LoVo (cell line): ENCODE results near the gene FXYD5.
"Not testable (repeated sequence)": the region's sequence is repeated elsewhere in the genome, so short reads cannot be mapped to it uniquely, and the experiment has no call there.

Source experiments
- DNase-seq: peaks from one replicate; pipeline ENCODE4 v3.0.0-alpha.2; 2016; ENCODE audit warnings: low spot score

FXYD5 gene

DNA sequence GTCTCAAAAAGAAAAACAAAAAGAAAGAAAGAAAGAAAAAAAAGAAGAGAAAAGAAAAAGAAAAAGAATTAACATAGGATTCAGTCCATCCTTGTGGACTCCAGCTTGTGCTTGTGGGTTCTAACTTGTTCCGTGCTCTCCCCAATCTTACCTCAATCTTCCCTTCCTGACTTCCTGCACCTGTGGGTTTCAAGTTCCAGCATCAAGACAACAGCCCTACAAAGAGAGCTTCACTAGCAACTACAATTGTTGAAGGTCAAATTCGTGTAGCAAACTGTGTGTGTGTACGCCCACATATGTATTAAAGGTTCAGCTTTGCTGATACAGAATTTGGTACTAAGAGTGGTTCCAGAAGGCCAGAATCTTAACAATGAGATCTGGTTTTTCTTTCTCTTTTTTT lies 25.3 kb downstream of the FXYD5 start:
- DNase-seq = no peak

GRCh38 chr19:35181387-35181786 lies 26.9 kb downstream of the FXYD5 start:
- no peak for DNase-seq

DNA sequence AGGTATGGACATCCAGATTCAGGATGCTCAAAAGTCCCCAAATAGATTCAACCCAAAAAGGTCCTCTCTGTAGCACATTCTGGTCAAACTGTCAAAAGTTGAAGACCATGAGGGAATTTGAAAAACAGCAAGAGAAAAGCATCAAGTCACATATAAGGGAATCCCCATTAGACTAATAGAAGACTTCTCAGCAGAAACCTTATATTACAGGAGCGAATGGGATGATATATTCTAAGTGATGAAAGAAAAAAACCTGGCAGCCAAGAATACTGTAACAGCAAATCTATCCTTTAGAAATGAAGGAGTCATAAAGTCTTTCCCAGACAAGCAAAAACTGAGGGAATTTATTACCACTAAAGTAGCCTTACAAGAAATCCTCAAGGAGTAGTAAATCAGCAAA lies 29.7 kb downstream of the FXYD5 start:
- DNase-seq = no peak

GRCh38 chr19:35184884-35185283 lies 30.3 kb downstream of the FXYD5 start:
- no peak for DNase-seq

DNA sequence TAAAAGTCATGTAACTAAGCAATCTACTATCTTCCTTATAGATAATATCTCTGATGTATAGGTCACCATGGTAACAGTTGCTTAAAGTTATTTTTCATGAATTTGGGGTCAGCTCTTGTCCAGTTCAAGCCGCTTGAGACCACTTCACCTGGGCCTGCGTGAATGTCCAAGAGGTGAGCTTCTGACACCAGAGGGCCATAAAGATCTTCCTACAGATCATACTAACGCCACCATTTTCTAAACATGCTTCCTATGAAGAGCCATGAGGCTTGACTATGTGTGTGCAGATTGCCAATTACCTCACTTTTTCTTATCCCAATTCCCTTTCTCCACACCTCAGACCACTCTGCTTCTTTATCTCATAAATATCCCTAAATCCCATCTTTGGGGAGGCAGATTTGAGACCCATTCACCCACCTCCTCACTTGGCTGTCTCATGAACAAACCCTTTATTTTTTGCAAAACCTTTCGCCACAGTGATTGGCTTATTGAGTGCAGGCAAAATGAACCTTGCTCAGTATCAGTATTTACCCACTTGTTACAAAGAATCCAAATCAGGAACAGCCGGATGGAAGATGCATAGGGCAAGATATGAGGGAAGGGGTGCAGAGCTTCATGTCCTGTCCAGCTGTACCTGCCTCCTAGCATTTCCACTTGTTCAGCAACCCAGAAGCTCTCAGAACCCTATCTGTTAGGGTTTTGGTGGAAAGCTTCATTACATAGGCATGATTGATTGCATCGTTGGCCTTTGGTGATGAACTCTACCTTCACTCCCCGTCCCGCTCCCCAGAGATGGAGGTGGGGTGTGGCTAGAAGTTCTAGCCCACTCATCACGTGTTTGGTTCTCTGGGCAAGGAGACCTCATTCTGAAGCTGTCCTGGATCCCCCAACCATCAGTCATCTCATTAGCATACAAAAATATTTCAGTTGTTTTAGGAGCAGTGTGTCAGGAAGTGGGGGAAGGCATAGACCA lies 39.8 kb downstream of the FXYD5 start:
- no peak for DNase-seq

DNA sequence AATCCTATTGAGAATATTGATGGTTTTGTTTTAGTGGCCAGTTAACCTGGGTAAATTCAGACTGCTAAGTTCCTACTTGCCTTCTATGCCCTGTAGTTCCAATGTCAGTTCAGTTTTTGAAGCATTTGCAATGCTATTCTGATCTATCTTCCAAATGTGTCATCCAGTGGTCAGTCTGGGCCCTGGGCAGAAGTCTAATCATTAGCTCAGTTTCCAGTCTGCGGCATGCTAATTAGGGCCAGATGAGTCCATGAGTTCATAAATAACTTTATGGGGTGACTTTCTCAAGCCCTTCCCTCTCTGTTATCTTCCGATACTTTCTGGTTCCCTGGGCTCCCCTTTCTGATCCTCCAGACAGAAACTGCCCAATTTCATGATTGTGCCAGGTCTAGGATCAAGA lies 41.3 kb downstream of the FXYD5 start:
- no peak for DNase-seq

- not testable (repeated sequence) for DNase-seq
Measured at GRCh38 chr19:35196861-35197260, 42.3 kb downstream of the FXYD5 start.

DNA sequence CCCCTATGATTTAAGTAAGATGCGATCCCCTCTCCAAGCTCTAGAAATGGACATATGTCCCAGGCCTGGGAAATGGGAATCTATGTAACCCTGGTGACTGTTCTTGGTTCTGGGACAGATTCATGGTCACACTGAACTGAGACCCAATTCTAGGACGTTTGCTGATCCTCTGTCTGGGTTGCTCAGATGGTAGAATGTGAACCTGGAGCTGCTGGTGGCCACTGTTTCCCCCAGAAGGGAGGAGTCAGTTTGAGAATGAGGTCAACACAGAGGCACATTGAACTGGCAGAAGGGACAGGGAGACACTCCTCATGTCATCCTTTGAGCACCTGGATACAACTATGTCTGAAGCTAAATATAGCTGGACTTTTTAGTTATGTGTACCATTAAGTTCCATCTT lies 44.9 kb downstream of the FXYD5 start:
- no peak for DNase-seq

GRCh38 chr19:35202722-35203688 lies 48.5 kb downstream of the FXYD5 start:
- DNase-seq = no peak

GRCh38 chr19:35204799-35205732 lies 50.5 kb downstream of the FXYD5 start:
- no peak for DNase-seq

DNA sequence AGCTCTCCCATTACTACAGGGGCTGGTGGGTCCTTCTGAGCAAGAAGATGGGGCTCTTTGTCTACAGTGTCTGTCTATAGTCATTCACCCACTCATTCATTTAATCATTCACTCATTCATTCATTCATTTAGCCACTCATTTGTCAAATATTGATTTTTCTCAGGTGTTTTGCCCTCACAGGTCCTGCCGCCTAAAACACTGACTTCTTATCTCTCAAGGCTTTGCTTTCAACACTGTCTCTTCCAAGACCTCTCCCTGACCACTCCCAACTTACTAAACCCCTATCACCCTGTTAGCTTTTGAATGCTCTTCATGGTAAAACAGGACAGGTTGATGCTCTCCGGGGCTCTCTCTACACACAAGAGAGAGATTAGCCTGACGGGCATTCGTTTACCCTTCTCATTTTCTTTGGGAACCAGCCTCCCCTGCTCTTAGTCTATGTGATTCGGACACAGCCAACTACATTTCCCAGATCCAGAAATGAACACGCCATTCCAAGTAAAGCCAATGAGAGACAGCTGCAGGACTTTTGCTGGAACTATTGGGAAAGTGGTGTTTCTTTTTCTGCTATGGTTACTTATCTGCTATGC lies 51.3 kb downstream of the FXYD5 start:
- DNase-seq = no peak

- no peak for DNase-seq
Measured at GRCh38 chr19:35206379-35206778, 51.8 kb downstream of the FXYD5 start.

DNA sequence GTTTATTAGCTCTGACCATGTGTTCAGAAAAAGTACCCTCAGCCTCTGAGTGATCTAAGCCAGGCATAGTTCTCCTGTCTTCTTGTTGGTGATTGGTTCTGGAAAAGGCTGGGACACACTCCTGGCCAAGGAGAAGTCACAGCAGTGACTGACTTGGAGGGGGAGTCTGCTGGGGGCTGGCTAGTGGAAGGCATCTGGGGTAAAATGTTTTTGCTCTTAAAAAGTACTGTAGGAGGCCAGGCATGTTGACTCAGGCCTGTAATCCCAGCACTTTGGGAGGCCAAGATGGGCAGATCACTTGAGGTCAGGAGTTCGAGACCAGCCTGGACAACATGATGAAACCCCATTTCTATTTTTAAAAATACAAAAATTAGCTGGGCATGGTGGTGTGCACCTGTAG lies 52.3 kb downstream of the FXYD5 start:
- no peak for DNase-seq

- DNase-seq = no peak
Measured at GRCh38 chr19:35207391-35207871, 52.9 kb downstream of the FXYD5 start.

GRCh38 chr19:35208121-35208520 lies 53.6 kb downstream of the FXYD5 start:
- DNase-seq = no peak

GRCh38 chr19:35209646-35210045 lies 55.1 kb downstream of the FXYD5 start:
- DNase-seq = no peak

- no peak for DNase-seq
Measured at GRCh38 chr19:35211545-35212230, 57.2 kb downstream of the FXYD5 start.

- no peak for DNase-seq
Measured at GRCh38 chr19:35212241-35212640, 57.7 kb downstream of the FXYD5 start.

DNA sequence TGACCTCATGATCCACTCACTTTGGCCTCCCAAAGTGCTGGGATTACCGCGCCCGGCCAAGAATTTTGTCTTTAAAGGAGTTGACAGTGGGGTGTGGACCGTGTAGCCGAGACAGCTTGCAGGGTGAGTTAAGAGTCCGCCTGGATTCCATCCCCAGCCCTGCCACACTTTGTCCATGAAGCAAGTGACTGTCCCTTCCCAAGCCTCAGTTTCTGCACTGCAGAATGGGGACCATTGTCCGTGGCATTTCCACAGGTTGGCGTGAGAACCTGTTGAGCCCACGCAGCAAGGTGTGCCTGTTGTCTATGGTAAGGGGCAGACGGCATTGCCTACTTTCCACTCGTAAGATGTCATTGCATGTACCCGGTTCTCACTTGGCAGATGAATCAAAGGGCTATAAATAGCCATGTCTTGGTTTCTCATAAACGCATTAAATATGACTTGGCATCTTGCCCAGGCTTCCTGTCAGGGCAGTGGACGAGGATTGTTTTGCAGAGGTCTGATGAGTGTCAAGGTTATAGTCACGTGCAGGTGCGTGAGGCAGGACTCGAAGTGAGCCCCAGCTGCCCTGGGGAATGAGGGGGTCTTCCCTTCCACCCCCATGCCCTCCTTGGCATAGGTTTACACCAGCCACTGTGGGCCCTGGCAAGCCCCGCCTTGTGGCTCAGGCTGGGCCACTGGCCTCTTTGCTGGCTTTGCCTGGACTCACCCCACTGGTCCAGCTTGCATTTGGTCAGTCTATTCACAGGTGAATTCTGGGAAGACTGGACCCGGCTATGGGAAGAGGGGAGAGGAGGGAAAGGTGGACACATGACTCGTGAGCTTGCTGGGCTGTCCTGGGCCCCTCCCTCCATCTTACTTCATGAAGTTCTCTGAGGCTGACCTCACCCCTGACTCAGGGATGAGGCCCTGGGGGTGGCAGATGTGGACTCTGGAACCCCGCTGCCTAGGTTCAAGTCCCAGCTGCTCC lies 59.4 kb downstream of the FXYD5 start:
- peak; percentile 95 for DNase-seq
